ENCODE measurements around the gene PTPRA.

PTPRA gene

DNA sequence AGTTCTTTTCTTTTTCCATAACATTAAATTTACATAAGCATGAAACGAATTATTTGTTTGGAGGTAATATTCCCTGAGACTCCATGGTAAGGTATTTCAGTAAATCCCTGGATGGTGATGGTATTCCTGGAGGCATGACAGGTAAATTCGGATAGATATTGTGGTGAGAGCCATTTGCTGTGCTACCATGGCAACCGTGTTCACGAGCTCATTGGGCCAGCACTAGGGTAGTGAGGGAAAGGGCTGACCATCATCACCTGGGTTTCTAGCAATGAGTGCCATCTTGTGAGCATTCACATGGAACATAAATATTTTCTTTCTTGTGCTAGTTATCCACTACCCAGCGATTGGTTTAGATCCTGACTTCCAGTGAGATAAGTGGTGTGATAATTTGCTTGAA, 118.3 kb downstream of the PTPRA start:
- TF ChIP-seq, protein P1, sequence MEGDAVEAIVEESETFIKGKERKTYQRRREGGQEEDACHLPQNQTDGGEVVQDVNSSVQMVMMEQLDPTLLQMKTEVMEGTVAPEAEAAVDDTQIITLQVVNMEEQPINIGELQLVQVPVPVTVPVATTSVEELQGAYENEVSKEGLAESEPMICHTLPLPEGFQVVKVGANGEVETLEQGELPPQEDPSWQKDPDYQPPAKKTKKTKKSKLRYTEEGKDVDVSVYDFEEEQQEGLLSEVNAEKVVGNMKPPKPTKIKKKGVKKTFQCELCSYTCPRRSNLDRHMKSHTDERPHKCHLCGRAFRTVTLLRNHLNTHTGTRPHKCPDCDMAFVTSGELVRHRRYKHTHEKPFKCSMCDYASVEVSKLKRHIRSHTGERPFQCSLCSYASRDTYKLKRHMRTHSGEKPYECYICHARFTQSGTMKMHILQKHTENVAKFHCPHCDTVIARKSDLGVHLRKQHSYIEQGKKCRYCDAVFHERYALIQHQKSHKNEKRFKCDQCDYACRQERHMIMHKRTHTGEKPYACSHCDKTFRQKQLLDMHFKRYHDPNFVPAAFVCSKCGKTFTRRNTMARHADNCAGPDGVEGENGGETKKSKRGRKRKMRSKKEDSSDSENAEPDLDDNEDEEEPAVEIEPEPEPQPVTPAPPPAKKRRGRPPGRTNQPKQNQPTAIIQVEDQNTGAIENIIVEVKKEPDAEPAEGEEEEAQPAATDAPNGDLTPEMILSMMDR (IDR thresholded peaks at IDR 0.05; ENCODE audit: borderline replicate concordance, insufficient read depth, low read depth, low read length): no peak
- no peak overlapping the region for H3K4me3 ChIP-seq (ENCODE audit: low read depth, low read length)

DNA sequence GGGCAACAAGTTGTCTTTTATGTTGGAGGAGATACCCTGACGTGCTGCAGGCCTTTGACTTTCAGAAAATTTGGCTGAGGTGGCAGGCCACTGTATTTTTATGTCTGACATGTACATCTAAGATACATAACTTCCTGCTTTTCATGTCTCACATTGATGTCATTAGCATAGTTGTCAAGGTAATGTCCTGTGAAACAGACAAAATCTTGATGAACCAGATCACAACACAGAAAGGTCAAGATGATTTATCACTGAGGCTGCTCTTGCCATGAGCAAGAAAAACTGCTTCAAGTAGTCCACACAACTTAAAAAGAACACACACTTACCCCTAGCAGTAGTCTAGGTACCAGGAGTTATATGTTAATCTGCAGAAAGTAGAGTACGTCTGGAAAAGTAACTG, 120.0 kb downstream of the PTPRA start:
- TF ChIP-seq, protein P1 (IDR thresholded peaks at IDR 0.05; ENCODE audit: borderline replicate concordance, insufficient read depth, low read depth, low read length): no peak
- no peak overlapping the region for H3K4me3 ChIP-seq (ENCODE audit: low read depth, low read length)

DNA sequence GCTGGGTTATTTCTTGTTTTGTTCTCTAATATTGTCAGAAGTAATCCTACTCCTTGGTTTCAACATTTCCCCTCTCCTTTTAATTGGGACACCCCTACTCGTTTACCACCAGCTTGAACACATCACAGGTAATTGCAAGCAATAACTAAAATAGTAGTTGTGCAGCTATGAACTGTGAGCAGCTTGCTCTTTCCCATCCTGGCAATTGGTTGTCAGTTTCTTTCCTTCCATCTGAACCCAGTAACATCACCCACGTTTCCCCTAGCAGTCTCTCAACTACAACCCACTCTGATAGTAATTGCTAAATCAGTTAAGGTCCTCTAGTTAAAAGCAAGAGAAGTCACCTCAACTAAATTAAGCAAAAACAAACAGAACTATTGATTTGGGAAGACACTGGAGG, 122.5 kb downstream of the PTPRA start:
- H3K4me3 ChIP-seq (ENCODE audit: low read depth, low read length): no peak overlapping the region
- TF ChIP-seq, protein P1 (IDR thresholded peaks at IDR 0.05; ENCODE audit: borderline replicate concordance, insufficient read depth, low read depth, low read length): no peak

DNA sequence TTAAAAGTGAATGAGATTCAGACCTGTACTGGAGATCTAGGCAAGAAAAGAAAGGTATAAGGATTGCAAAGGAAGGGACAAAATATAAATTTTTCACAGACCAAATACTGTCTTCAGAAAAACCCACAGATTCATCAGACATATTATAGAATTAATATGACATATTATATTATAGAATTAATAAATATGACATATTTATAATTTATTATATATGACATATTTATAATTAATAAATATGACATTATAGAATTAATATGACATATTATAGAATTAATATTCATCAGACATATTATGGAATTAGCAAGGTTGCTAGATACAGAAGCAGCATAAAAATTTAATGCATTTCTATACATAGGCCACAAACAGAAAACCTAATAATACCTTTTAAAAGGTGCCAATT, 125.4 kb downstream of the PTPRA start:
- TF ChIP-seq, protein P1 (IDR thresholded peaks at IDR 0.05; ENCODE audit: borderline replicate concordance, insufficient read depth, low read depth, low read length): no peak
- H3K4me3 ChIP-seq (ENCODE audit: low read depth, low read length): no peak overlapping the region

DNA sequence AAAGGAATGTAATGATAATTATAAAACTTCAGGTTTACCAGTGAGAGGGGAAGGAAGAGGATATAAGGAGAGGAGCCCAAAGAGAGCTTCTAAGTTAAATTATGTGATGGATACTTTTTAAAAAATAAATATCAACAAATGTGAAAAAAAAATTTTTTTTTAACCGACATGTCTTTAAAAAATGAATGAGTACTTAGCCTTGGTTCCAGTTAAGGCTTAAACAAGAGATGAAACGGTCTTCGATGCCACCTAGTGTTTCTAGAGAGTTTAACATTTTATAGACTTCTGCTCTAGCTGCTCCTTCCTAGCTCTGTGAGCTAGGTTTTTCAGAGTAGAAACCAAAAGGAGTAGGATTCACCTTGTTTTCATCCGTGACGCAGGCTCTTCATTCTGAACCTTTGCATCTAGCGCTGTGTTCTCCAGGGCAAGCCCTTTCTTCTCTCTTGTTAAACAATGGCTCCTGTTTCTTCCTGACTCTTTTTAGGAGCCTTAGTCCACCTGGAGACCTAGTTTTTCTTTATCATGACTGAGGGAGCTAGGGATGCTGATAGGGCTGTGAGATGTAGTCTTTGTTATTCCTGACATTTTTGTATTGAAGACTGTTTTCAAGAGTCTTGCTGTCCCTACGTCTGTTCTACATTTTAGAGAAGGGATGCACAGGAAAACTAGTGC, 127.7 kb downstream of the PTPRA start:
- TF ChIP-seq, protein P1 (IDR thresholded peaks at IDR 0.05; ENCODE audit: borderline replicate concordance, insufficient read depth, low read depth, low read length): no peak
- no peak overlapping the region for H3K4me3 ChIP-seq (ENCODE audit: low read depth, low read length)

DNA sequence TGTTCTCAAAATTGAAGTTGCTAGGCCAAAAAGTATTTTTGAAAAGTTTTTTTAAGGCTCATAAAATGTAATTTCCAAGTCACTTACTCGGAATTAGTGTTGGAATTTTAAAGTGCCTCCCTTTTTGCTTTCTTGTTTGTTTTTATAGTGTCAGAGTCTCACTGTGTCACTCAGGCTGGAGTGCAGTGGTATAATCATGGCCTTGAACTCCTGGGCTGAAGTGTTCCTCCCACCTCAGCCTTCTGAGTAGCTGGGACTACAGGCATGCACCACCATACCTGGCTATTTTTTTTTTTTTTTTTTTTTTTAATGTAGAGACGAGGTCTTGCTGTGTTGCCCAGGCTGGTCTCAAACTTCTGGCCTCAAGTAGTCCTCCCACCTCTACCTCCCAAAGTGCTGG, 130.1 kb downstream of the PTPRA start:
- TF ChIP-seq, protein P1 (IDR thresholded peaks at IDR 0.05; ENCODE audit: borderline replicate concordance, insufficient read depth, low read depth, low read length): no peak
- H3K4me3 ChIP-seq (ENCODE audit: low read depth, low read length): no peak overlapping the region

DNA sequence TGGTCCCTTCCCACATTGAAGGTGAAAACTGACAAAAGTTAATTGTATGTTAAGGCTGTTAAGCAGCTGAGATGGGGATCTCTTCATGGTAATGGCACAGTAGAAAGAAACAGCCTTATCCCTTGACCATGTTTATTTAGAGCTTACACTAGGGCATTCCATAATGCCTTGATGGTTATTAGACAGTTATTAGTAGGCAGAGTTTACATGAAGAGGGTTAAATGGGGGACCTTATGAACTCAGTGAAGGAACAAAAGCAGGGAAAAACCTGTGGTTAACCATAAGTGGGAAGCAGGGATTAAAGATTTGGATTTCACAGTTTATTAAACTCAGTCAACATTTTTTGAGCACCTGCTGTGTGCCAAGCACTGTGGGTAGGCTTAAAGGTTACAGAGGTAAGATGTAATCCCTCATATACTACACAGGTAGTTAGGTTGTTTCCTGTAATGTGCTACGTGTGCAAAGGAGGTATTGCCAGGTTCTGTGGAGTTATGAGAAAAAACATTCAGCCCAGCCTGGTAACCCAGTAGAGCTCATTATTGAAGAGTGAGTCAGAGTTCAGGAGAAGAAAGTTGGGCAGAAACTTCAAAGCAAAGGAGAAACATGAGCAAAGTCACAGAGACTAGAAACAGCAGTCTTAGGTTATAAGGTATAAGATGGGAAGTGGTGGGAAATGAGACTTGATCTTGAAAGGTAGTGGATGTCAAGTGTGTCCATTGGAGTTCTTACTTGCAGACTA, 137.9 kb downstream of the PTPRA start:
- no peak overlapping the region for H3K4me3 ChIP-seq (ENCODE audit: low read depth, low read length)
- TF ChIP-seq, protein P1 (IDR thresholded peaks at IDR 0.05; ENCODE audit: borderline replicate concordance, insufficient read depth, low read depth, low read length): no peak

All from GM12875 (cell line).